Astrocyte (in vitro differentiated cells and primary cell): ENCODE results near the gene PCMT1. TPM values are rescaled to one million over a fixed set of nuclear protein-coding genes. Genes with fewer than 3 reads are reported as not detected.

ENCODE experiments used
- DNase-seq: peaks from one replicate; pipeline ENCODE4 v3.0.0-alpha.2; 2010; ENCODE audit warnings: low read depth
- FAIRE-seq: peaks from 2 replicates; lab custom pipeline; 2011; peaks lifted over from hg19 to GRCh38; lab: Jason Lieb, UNC
- H2AFZ ChIP-seq: 2 replicates; pipeline ENCODE4 v1.6.0; 2012; ENCODE audit warnings: low read depth, low read length, inconsistent platforms
- H3K27ac ChIP-seq: 2 replicates; pipeline ENCODE4 v1.5.1; 2011; ENCODE audit warnings: low read depth, low read length, inconsistent platforms
- H3K27me3 ChIP-seq: 2 replicates; pipeline ENCODE4 v1.6.0; 2011; ENCODE audit warnings: low read length, inconsistent platforms; ENCODE audit not compliant: insufficient read depth
- H3K36me3 ChIP-seq: 2 replicates; pipeline ENCODE4 v1.5.1; 2011; ENCODE audit warnings: low read length, inconsistent platforms; ENCODE audit not compliant: insufficient read depth
- H3K4me1 ChIP-seq: 2 replicates; pipeline ENCODE4 v1.5.1; 2011; ENCODE audit warnings: low read length, inconsistent platforms; ENCODE audit not compliant: insufficient read depth
- H3K4me2 ChIP-seq: 2 replicates; pipeline ENCODE4 v1.6.0; 2012; ENCODE audit warnings: low read length, inconsistent platforms
- H3K4me3 ChIP-seq: 2 replicates; pipeline ENCODE4 v1.5.1; 2011; ENCODE audit warnings: low read depth, mild to moderate bottlenecking, low read length, inconsistent platforms; ENCODE audit not compliant: insufficient read depth
- H3K79me2 ChIP-seq: 2 replicates; pipeline ENCODE4 v1.6.0; 2012; ENCODE audit warnings: mild to moderate bottlenecking, low read length, inconsistent platforms; ENCODE audit not compliant: insufficient read depth
- H3K9ac ChIP-seq: 2 replicates; pipeline ENCODE4 v1.6.0; 2012; ENCODE audit warnings: mild to moderate bottlenecking, low read length, inconsistent platforms
- H3K9me3 ChIP-seq: 2 replicates; pipeline ENCODE4 v1.5.1; 2012; ENCODE audit warnings: low read depth, mild to moderate bottlenecking, low read length, inconsistent platforms; ENCODE audit not compliant: insufficient read depth
- H4K20me1 ChIP-seq: 2 replicates; pipeline ENCODE4 v1.6.0; 2012; ENCODE audit warnings: low read length, inconsistent platforms; ENCODE audit not compliant: insufficient read depth
- H3K27ac Mint-ChIP-seq: one replicate; pipeline ENCODE4 v1.8.0; 2021; ENCODE audit warnings: mild to moderate bottlenecking, mixed read lengths; ENCODE audit not compliant: unreplicated experiment
- H3K27me3 Mint-ChIP-seq: one replicate; pipeline ENCODE4 v1.8.0; 2021; ENCODE audit warnings: low read depth, mixed read lengths; ENCODE audit not compliant: unreplicated experiment
- H3K36me3 Mint-ChIP-seq: one replicate; pipeline ENCODE4 v1.8.0; 2021; ENCODE audit warnings: low read depth, mixed read lengths; ENCODE audit not compliant: unreplicated experiment
- H3K4me1 Mint-ChIP-seq: one replicate; pipeline ENCODE4 v1.8.0; 2021; ENCODE audit warnings: low read depth, mixed read lengths; ENCODE audit not compliant: unreplicated experiment
- H3K4me3 Mint-ChIP-seq: one replicate; pipeline ENCODE4 v1.8.0; 2021; ENCODE audit warnings: mild to moderate bottlenecking, moderate library complexity, mixed read lengths; ENCODE audit not compliant: unreplicated experiment
- H3K9me3 Mint-ChIP-seq: one replicate; pipeline ENCODE4 v1.8.0; 2021; ENCODE audit warnings: mild to moderate bottlenecking, mixed read lengths; ENCODE audit not compliant: unreplicated experiment
- EZH2 ChIP-seq: IDR thresholded peaks from 2 replicates; pipeline ENCODE4 v1.6.1; 2012; ENCODE audit warnings: mild to moderate bottlenecking, low read length, inconsistent platforms; ENCODE audit not compliant: insufficient read depth
- total RNA-seq: library from RNA; stranded (reverse); gene quantifications from 2 replicates; pipeline ENCODE4 v1.2.1, GENCODE V29; 2021
- TF ChIP-seq, protein P1 (sequence below): IDR thresholded peaks from 2 replicates; pipeline ENCODE4 v1.5.1; 2011; ENCODE audit warnings: low read depth, mild to moderate bottlenecking, inconsistent platforms, low read length, moderate library complexity; ENCODE audit not compliant: insufficient read depth

The PCMT1 gene
- total RNA-seq, 1 donor from 2014 or later = 127 TPM

- no peaks in the 10 kb centered on the region for H4K20me1 ChIP-seq
- Mint-ChIP-seq H3K4me3 (no peak overlapping the region), H3K27me3 (no peaks in the 10 kb centered on the region), H3K36me3 (peaks cover 8% of the 10 kb centered on the region), H3K4me1 (no peaks in the 10 kb centered on the region), H3K27ac (no peak overlapping the region), H3K9me3 (no peaks in the 10 kb centered on the region)
- peaks cover 3% of the 10 kb centered on the region for H3K36me3 ChIP-seq
- H3K4me1 ChIP-seq = no peaks in the 10 kb centered on the region
- H3K79me2 ChIP-seq = no peaks in the 10 kb centered on the region
- TF ChIP-seq, protein P1, sequence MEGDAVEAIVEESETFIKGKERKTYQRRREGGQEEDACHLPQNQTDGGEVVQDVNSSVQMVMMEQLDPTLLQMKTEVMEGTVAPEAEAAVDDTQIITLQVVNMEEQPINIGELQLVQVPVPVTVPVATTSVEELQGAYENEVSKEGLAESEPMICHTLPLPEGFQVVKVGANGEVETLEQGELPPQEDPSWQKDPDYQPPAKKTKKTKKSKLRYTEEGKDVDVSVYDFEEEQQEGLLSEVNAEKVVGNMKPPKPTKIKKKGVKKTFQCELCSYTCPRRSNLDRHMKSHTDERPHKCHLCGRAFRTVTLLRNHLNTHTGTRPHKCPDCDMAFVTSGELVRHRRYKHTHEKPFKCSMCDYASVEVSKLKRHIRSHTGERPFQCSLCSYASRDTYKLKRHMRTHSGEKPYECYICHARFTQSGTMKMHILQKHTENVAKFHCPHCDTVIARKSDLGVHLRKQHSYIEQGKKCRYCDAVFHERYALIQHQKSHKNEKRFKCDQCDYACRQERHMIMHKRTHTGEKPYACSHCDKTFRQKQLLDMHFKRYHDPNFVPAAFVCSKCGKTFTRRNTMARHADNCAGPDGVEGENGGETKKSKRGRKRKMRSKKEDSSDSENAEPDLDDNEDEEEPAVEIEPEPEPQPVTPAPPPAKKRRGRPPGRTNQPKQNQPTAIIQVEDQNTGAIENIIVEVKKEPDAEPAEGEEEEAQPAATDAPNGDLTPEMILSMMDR = no peak
- no peak for TF ChIP-seq EZH2
- DNase-seq = no peak
- H3K9ac ChIP-seq = no peak overlapping the region
- H3K4me3 ChIP-seq = no peak overlapping the region
- H3K27ac ChIP-seq = no peak overlapping the region
- no peaks in the 10 kb centered on the region for H3K9me3 ChIP-seq
- no peaks in the 10 kb centered on the region for H3K27me3 ChIP-seq
- FAIRE-seq = no peak
- no peak overlapping the region for H3K4me2 ChIP-seq
- H2AFZ ChIP-seq = no peak overlapping the region
Measured at GRCh38 chr6:149813351-149813750, 63.8 kb downstream of the PCMT1 start.

DNA sequence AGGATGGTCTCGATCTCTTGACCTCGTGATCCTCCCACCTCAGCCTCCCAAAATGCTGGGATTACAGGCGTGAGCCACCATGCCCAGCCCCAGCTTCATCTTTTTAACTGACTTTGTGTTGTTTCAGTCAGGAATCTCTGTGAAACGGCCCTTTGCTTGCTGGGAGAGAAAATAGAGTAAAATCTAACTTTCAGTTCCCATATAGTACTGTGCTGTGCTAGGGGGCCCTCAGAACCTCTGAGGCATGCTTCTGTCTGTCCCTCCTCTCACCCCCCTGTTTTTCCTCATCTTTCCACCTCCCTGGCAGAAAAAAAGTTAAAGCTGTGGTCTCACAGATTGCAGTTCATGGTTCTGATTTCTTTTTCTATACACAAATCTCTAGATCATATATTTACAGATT lies 66.2 kb downstream of the PCMT1 start:
- no peaks in the 10 kb centered on the region for H3K9me3 Mint-ChIP-seq
- FAIRE-seq = no peak

GRCh38 chr6:149820506-149820905 lies 71.0 kb downstream of the PCMT1 start:
- H3K4me1 ChIP-seq = no peaks in the 10 kb centered on the region
- H3K4me2 ChIP-seq = no peak overlapping the region
- Mint-ChIP-seq H3K9me3 (no peaks in the 10 kb centered on the region), H3K27me3 (no peaks in the 10 kb centered on the region), H3K36me3 (peaks cover 14% of the 10 kb centered on the region), H3K4me3 (no peak overlapping the region), H3K27ac (no peak overlapping the region), H3K4me1 (no peaks in the 10 kb centered on the region)
- H3K9ac ChIP-seq = no peak overlapping the region
- FAIRE-seq (no peak), DNase-seq (no peak)
- no peaks in the 10 kb centered on the region for H4K20me1 ChIP-seq
- H3K27ac ChIP-seq = no peak overlapping the region
- TF ChIP-seq EZH2 = no peak
- TF ChIP-seq, protein P1 = no peak
- no peaks in the 10 kb centered on the region for H3K27me3 ChIP-seq
- H2AFZ ChIP-seq = no peak overlapping the region
- H3K9me3 ChIP-seq = no peaks in the 10 kb centered on the region
- H3K4me3 ChIP-seq = no peak overlapping the region
- no peaks in the 10 kb centered on the region for H3K36me3 ChIP-seq
- H3K79me2 ChIP-seq = no peaks in the 10 kb centered on the region

More for the DNA sequence above, 66.2 kb downstream of the PCMT1 start:
- peaks cover 3% of the 10 kb centered on the region for H3K36me3 ChIP-seq
- no peak overlapping the region for H2AFZ ChIP-seq
- H3K27ac ChIP-seq = no peak overlapping the region
- H3K27me3 Mint-ChIP-seq = no peaks in the 10 kb centered on the region
- no peak overlapping the region for H3K27ac Mint-ChIP-seq
- H3K79me2 ChIP-seq = no peaks in the 10 kb centered on the region
- no peak overlapping the region for H3K4me3 ChIP-seq
- TF ChIP-seq EZH2 = no peak
- TF ChIP-seq, protein P1 = no peak
- H3K9ac ChIP-seq = no peak overlapping the region
- H3K4me2 ChIP-seq = no peak overlapping the region
- H4K20me1 ChIP-seq = no peaks in the 10 kb centered on the region
- H3K27me3 ChIP-seq = no peaks in the 10 kb centered on the region
- no peak overlapping the region for H3K4me3 Mint-ChIP-seq
- no peak for DNase-seq
- no peaks in the 10 kb centered on the region for H3K9me3 ChIP-seq
- no peaks in the 10 kb centered on the region for H3K4me1 Mint-ChIP-seq
- no peaks in the 10 kb centered on the region for H3K4me1 ChIP-seq
- H3K36me3 Mint-ChIP-seq = peaks cover 8% of the 10 kb centered on the region
